Measurements from ENCODE around the gene DVL2.
A peak's percentile ranks its signal among the peaks of the same experiment; 100 is the strongest.

The DVL2 gene

DNA sequence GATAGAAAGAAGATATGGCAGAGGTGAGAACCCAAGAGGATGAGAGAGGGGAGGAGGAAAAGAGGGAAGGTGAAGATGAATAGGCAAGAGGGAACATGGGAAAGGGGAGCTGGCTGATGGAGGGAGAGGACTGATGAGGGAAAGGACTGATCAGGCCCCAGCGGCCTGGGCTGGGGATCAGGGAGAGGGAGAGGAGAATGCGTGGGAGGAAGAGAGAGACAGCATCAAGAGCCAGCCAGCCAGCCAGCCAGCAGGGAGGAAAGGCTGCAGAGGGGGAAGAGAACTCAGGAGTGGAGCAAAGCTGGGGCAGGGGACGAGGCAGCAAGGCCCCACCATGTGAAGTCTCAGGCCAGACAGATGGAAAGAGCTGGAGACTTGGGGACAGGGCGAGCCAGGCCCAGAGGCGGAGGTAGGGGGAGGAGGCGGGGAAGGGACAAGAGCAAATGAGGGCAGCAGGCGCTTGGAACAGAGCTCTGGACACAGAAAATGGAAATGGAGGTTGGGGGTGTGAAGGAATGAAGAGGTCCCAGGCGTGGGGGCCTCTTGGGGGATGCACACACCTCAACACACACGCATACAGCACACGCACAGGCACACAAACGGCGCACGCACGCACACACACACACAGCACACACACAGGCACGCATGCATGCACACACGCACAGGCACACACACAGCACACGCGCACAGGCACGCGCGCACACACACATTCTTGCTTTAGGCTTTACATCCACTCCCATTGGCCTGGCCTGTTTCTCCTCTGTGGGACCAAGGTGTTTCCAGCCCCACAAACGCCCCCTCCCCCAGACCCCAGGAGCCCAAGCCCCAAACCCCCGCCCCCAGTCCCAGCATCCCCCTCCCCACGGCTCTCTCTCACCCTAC is 27.0 kb downstream of the DVL2 start:
- ATAC-seq = no peak
- TF ChIP-seq TCF4 (CRISPR knock-in tag; IDR thresholded peaks at IDR 0.05; ENCODE audit: borderline replicate concordance) = no peak

DNA sequence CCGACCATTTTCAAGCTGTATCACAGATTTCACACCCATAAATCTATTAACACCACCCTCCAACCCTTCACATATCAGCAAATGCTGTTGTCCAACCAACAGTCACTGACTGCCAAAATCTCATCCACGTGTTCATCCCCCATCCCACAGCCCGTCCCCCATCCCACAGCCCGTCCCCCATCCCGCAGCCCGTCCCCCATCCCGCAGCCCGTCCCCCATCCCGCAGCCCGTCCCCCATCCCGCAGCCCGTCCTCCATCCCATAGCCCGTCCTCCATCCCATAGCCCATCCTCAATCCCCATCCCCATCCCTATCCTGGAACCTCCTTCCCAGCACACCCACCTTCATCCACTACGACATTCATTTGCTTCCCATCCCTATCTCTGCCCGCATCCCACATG is 28.8 kb downstream of the DVL2 start:
- TF ChIP-seq ZC3H10 (CRISPR knock-in tag; IDR thresholded peaks at IDR 0.05) (no peak), ZNF70 (CRISPR knock-in tag; IDR thresholded peaks at IDR 0.05) (no peak), CSDC2 (CRISPR knock-in tag; IDR thresholded peaks at IDR 0.05) (no peak), ZFP30 (CRISPR knock-in tag; IDR thresholded peaks at IDR 0.05) (no peak), ARNTL (CRISPR knock-in tag; IDR thresholded peaks at IDR 0.05; ENCODE audit: borderline replicate concordance, low read depth) (no peak), RARB (CRISPR knock-in tag; IDR thresholded peaks at IDR 0.05) (no peak)
- TF ChIP-seq, protein P1, sequence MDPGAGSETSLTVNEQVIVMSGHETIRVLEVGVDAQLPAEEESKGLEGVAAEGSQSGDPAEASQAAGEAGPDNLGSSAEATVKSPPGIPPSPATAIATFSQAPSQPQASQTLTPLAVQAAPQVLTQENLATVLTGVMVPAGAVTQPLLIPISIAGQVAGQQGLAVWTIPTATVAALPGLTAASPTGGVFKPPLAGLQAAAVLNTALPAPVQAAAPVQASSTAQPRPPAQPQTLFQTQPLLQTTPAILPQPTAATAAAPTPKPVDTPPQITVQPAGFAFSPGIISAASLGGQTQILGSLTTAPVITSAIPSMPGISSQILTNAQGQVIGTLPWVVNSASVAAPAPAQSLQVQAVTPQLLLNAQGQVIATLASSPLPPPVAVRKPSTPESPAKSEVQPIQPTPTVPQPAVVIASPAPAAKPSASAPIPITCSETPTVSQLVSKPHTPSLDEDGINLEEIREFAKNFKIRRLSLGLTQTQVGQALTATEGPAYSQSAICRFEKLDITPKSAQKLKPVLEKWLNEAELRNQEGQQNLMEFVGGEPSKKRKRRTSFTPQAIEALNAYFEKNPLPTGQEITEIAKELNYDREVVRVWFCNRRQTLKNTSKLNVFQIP (CRISPR knock-in tag; IDR thresholded peaks at IDR 0.05; ENCODE audit: borderline replicate concordance, low read depth) = no peak
- TF ChIP-seq, protein P2, sequence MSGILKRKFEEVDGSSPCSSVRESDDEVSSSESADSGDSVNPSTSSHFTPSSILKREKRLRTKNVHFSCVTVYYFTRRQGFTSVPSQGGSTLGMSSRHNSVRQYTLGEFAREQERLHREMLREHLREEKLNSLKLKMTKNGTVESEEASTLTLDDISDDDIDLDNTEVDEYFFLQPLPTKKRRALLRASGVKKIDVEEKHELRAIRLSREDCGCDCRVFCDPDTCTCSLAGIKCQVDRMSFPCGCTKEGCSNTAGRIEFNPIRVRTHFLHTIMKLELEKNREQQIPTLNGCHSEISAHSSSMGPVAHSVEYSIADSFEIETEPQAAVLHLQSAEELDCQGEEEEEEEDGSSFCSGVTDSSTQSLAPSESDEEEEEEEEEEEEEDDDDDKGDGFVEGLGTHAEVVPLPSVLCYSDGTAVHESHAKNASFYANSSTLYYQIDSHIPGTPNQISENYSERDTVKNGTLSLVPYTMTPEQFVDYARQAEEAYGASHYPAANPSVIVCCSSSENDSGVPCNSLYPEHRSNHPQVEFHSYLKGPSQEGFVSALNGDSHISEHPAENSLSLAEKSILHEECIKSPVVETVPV (CRISPR knock-in tag; IDR thresholded peaks at IDR 0.05) = no peak
- TF ChIP-seq, protein P3, sequence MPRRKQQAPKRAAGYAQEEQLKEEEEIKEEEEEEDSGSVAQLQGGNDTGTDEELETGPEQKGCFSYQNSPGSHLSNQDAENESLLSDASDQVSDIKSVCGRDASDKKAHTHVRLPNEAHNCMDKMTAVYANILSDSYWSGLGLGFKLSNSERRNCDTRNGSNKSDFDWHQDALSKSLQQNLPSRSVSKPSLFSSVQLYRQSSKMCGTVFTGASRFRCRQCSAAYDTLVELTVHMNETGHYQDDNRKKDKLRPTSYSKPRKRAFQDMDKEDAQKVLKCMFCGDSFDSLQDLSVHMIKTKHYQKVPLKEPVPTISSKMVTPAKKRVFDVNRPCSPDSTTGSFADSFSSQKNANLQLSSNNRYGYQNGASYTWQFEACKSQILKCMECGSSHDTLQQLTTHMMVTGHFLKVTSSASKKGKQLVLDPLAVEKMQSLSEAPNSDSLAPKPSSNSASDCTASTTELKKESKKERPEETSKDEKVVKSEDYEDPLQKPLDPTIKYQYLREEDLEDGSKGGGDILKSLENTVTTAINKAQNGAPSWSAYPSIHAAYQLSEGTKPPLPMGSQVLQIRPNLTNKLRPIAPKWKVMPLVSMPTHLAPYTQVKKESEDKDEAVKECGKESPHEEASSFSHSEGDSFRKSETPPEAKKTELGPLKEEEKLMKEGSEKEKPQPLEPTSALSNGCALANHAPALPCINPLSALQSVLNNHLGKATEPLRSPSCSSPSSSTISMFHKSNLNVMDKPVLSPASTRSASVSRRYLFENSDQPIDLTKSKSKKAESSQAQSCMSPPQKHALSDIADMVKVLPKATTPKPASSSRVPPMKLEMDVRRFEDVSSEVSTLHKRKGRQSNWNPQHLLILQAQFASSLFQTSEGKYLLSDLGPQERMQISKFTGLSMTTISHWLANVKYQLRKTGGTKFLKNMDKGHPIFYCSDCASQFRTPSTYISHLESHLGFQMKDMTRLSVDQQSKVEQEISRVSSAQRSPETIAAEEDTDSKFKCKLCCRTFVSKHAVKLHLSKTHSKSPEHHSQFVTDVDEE (CRISPR knock-in tag; IDR thresholded peaks at IDR 0.05) = no peak
- ATAC-seq = no peak

DNA sequence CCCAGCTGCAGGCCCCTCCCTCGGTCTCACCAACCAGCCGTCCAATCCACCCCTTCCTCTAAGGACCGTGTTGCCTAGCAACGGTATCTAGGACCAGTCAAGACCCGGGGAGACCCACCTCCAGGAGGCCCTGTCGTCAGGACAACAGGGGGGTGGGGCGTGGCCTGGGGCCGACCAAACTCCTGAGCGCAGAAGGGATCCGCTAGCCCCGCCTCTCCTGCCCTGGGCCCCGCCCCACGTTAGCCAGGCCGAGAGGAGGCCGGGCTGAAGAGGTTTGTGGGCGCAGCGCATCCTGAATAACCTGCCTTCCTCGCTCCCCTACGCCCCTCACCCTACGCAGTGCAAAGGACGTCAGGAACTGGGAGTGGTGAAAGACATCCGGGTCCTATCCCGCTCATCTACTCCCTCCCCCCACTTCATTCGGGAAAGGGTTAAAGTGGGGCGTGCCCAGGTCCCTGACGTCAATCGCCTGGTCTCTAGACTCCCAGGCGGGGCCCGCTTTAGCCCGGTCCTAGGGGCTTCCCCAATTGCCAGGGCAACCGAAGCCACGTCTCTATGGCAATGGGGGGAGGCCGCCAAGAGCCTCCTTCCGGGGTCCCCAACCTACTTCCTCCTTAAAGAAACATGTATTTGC is 29.4 kb downstream of the DVL2 start:
- peak; percentile 93 for ATAC-seq
- TF ChIP-seq ARNTL (CRISPR knock-in tag; IDR thresholded peaks at IDR 0.05; ENCODE audit: borderline replicate concordance, low read depth) (no peak), OSR1 (CRISPR knock-in tag; IDR thresholded peaks at IDR 0.05) (no peak)

DNA sequence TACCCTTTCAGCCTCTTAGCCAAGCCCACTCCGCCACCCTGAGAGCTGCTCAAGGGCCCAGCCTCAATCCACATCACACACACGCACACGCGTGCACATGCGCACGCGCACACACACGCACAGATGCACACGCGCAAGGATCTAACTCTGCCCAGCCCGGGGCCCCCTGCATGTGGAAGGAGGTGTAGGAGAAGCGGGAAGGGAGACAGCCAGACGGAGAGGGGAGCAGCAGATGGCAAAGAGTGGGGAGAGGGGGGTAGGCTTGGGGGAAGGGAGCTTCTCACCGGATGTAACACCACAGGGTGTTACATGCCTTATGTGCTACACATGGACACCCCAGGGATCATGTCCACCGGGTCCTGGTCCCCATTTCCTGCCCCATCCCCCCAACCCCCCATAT is 30.0 kb downstream of the DVL2 start:
- ATAC-seq = no peak
- TF ChIP-seq TOX (CRISPR knock-in tag; IDR thresholded peaks at IDR 0.05; ENCODE audit: borderline replicate concordance) = no peak
- TF ChIP-seq ZNF565 (CRISPR knock-in tag; conservative IDR thresholded peaks at IDR 0.05; ENCODE audit: low read depth) = no peak
- no peak for TF ChIP-seq BACH2 (CRISPR knock-in tag; IDR thresholded peaks at IDR 0.05; ENCODE audit: borderline replicate concordance)
- TF ChIP-seq ZFP30 (CRISPR knock-in tag; IDR thresholded peaks at IDR 0.05) = no peak
- TF ChIP-seq, protein P4, sequence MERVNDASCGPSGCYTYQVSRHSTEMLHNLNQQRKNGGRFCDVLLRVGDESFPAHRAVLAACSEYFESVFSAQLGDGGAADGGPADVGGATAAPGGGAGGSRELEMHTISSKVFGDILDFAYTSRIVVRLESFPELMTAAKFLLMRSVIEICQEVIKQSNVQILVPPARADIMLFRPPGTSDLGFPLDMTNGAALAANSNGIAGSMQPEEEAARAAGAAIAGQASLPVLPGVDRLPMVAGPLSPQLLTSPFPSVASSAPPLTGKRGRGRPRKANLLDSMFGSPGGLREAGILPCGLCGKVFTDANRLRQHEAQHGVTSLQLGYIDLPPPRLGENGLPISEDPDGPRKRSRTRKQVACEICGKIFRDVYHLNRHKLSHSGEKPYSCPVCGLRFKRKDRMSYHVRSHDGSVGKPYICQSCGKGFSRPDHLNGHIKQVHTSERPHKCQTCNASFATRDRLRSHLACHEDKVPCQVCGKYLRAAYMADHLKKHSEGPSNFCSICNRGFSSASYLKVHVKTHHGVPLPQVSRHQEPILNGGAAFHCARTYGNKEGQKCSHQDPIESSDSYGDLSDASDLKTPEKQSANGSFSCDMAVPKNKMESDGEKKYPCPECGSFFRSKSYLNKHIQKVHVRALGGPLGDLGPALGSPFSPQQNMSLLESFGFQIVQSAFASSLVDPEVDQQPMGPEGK (CRISPR knock-in tag; IDR thresholded peaks at IDR 0.05; ENCODE audit: borderline replicate concordance) = no peak
- TF ChIP-seq, protein P1 (CRISPR knock-in tag; IDR thresholded peaks at IDR 0.05; ENCODE audit: borderline replicate concordance, low read depth) = no peak
- TF ChIP-seq ZNF8 (CRISPR knock-in tag; IDR thresholded peaks at IDR 0.05) = no peak
- TF ChIP-seq ZFP3 (CRISPR knock-in tag; IDR thresholded peaks at IDR 0.05) = no peak
- no peak for TF ChIP-seq GLIS3 (CRISPR knock-in tag; IDR thresholded peaks at IDR 0.05)
- TF ChIP-seq ISL1 (CRISPR knock-in tag; IDR thresholded peaks at IDR 0.05) = no peak
- TF ChIP-seq ZC3H10 (CRISPR knock-in tag; IDR thresholded peaks at IDR 0.05) = no peak
- no peak for TF ChIP-seq SNAI2 (CRISPR knock-in tag; IDR thresholded peaks at IDR 0.05)
- no peak for TF ChIP-seq TCF4 (CRISPR knock-in tag; IDR thresholded peaks at IDR 0.05; ENCODE audit: borderline replicate concordance)
- TF ChIP-seq, protein P2 (CRISPR knock-in tag; IDR thresholded peaks at IDR 0.05) = no peak
- TF ChIP-seq, protein P5, sequence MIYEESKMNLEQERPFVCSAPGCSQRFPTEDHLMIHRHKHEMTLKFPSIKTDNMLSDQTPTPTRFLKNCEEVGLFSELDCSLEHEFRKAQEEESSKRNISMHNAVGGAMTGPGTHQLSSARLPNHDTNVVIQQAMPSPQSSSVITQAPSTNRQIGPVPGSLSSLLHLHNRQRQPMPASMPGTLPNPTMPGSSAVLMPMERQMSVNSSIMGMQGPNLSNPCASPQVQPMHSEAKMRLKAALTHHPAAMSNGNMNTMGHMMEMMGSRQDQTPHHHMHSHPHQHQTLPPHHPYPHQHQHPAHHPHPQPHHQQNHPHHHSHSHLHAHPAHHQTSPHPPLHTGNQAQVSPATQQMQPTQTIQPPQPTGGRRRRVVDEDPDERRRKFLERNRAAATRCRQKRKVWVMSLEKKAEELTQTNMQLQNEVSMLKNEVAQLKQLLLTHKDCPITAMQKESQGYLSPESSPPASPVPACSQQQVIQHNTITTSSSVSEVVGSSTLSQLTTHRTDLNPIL (CRISPR knock-in tag; IDR thresholded peaks at IDR 0.05; ENCODE audit: low read depth) = no peak
- no peak for TF ChIP-seq OSR1 (CRISPR knock-in tag; IDR thresholded peaks at IDR 0.05)
- TF ChIP-seq RARB (CRISPR knock-in tag; IDR thresholded peaks at IDR 0.05) = no peak
- TF ChIP-seq PPARA (CRISPR knock-in tag; IDR thresholded peaks at IDR 0.05; ENCODE audit: borderline replicate concordance) = no peak
